Fibroblast of lung (primary cell): Measurements from ENCODE around the gene BPIFB3. TPM values are rescaled to one million over a fixed set of nuclear protein-coding genes. Genes with fewer than 3 reads are reported as not detected.

ENCODE experiments used
- DNase-seq, 2 donors: peaks; one replicate each; pipeline versions ENCODE4 v3.0.0 to v3.0.0-alpha.2; 2010; ENCODE audit warnings: low read depth in 2 of 2
- H2AFZ ChIP-seq: 2 replicates; pipeline ENCODE4 v1.5.1; 2012; ENCODE audit warnings: low read length, control low read depth, inconsistent platforms
- H3K27ac ChIP-seq: 2 replicates; pipeline ENCODE4 v1.5.1; 2011; ENCODE audit warnings: low read length, control low read depth; ENCODE audit not compliant: insufficient read depth
- H3K27me3 ChIP-seq: 2 replicates; pipeline ENCODE4 v1.5.1; 2011; ENCODE audit warnings: mild to moderate bottlenecking, low read length; ENCODE audit not compliant: control insufficient read depth, insufficient read depth
- H3K36me3 ChIP-seq: 2 replicates; pipeline ENCODE4 v1.5.1; 2011; ENCODE audit warnings: low read length; ENCODE audit not compliant: control insufficient read depth, insufficient read depth
- H3K4me1 ChIP-seq: 2 replicates; pipeline ENCODE4 v1.5.1; 2011; ENCODE audit warnings: low read length; ENCODE audit not compliant: control insufficient read depth, insufficient read depth; ENCODE audit errors: extremely low read depth
- H3K4me2 ChIP-seq: 2 replicates; pipeline ENCODE4 v1.5.1; 2011; ENCODE audit warnings: low read length, control low read depth; ENCODE audit not compliant: insufficient read depth; ENCODE audit errors: extremely low read depth
- H3K4me3 ChIP-seq, 4 experiments: fragments of 200-600 bp in 1 of 4; sonication (generic) in 1 of 4; replicated peaks in 1 of 4; 2 replicates each; pipeline ENCODE4 v1.5.1; 2011 to 2016; ENCODE audit warnings: low read length in 4 of 4, low read depth in 3 of 4, mild to moderate bottlenecking in 3 of 4, control low read depth in 2 of 4, inconsistent platforms in 1 of 4, mixed read lengths in 1 of 4; ENCODE audit not compliant: insufficient read depth in 1 of 4; ENCODE audit errors: control extremely low read depth in 1 of 4
- H3K79me2 ChIP-seq: 2 replicates; pipeline ENCODE4 v1.5.1; 2012; ENCODE audit warnings: mild to moderate bottlenecking, low read length, inconsistent platforms; ENCODE audit not compliant: control insufficient read depth, insufficient read depth
- H3K9ac ChIP-seq: 2 replicates; pipeline ENCODE4 v1.5.1; 2011; ENCODE audit warnings: mild to moderate bottlenecking, low read length, control low read depth; ENCODE audit not compliant: insufficient read depth
- H3K9me3 ChIP-seq: 2 replicates; pipeline ENCODE4 v1.5.1; 2012; ENCODE audit warnings: low read depth, low read length; ENCODE audit not compliant: control insufficient read depth, insufficient read depth
- H4K20me1 ChIP-seq: 2 replicates; pipeline ENCODE4 v1.5.1; 2011; ENCODE audit warnings: low read length; ENCODE audit not compliant: control insufficient read depth, insufficient read depth; ENCODE audit errors: extremely low read depth
- EZH2 ChIP-seq: IDR thresholded peaks from 2 replicates; pipeline ENCODE4 v1.5.1; 2012; ENCODE audit warnings: low read length, control low read depth, mild to moderate bottlenecking; ENCODE audit errors: missing control alignments
- polyA plus RNA-seq, 2 donors: library from polyadenylated mRNA; depleted of rRNA in 1 of 2; stranded (reverse) in 1 of 2; unstranded in 1 of 2; fragments of >200 nt; gene quantifications; 2 replicates each; pipeline ENCODE4 v1.2.1, GENCODE V29; 2011 to 2012; ENCODE audit warnings: missing spikeins in 1 of 2
- total RNA-seq: library from RNA; depleted of rRNA; stranded (reverse); fragments of >200 nt; gene quantifications from 2 replicates; pipeline ENCODE4 v1.2.1, GENCODE V29; 2014
- TF ChIP-seq, protein P1 (sequence below), 2 donors: IDR thresholded peaks in 1 of 2; conservative IDR thresholded peaks in 1 of 2; 1 replicate in 1 of 2; 2 replicates in 1 of 2; pipeline ENCODE4 v1.5.1; 2011 to 2012; ENCODE audit warnings: low read length in 2 of 2, control low read depth in 1 of 2, inconsistent platforms in 1 of 2, low read depth in 1 of 2, mild to moderate bottlenecking in 1 of 2

Gene BPIFB3
- total and polyA plus RNA-seq, 2 donors (not counting 1 experiment from before 2014, with no cell fraction given): not detected

DNA sequence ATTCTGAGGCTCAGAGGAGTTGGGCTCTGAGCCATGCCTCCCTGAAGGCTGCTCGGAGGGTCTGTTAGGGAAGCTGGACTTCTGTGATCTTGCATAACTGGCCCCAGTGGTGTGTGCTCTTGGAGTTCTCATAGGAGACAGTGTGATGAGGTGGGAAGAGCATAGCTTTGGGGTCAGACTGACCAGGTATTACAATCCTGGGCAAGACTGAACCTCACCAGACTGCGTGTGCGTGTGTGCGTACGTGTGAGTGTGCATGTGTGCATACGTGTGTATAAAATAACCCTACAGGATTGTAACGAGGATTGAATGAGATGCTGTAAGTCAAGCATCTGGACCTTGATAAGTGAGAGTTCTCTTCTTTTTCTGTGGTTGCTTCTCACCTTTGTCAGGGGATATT is 36.2 kb upstream of the BPIFB3 start:
- peaks cover 3% of the 10 kb centered on the region for H3K27me3 ChIP-seq
- no peak overlapping the region for H3K4me3 ChIP-seq
- TF ChIP-seq EZH2: no peak
- TF ChIP-seq, protein P1, sequence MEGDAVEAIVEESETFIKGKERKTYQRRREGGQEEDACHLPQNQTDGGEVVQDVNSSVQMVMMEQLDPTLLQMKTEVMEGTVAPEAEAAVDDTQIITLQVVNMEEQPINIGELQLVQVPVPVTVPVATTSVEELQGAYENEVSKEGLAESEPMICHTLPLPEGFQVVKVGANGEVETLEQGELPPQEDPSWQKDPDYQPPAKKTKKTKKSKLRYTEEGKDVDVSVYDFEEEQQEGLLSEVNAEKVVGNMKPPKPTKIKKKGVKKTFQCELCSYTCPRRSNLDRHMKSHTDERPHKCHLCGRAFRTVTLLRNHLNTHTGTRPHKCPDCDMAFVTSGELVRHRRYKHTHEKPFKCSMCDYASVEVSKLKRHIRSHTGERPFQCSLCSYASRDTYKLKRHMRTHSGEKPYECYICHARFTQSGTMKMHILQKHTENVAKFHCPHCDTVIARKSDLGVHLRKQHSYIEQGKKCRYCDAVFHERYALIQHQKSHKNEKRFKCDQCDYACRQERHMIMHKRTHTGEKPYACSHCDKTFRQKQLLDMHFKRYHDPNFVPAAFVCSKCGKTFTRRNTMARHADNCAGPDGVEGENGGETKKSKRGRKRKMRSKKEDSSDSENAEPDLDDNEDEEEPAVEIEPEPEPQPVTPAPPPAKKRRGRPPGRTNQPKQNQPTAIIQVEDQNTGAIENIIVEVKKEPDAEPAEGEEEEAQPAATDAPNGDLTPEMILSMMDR (conservative IDR thresholded peaks at IDR 0.05 in 1 of 2, IDR thresholded peaks at IDR 0.05 in 1 of 2; ENCODE audit: low read depth in 1 of 2, low read length in 2 of 2): no peak

DNA sequence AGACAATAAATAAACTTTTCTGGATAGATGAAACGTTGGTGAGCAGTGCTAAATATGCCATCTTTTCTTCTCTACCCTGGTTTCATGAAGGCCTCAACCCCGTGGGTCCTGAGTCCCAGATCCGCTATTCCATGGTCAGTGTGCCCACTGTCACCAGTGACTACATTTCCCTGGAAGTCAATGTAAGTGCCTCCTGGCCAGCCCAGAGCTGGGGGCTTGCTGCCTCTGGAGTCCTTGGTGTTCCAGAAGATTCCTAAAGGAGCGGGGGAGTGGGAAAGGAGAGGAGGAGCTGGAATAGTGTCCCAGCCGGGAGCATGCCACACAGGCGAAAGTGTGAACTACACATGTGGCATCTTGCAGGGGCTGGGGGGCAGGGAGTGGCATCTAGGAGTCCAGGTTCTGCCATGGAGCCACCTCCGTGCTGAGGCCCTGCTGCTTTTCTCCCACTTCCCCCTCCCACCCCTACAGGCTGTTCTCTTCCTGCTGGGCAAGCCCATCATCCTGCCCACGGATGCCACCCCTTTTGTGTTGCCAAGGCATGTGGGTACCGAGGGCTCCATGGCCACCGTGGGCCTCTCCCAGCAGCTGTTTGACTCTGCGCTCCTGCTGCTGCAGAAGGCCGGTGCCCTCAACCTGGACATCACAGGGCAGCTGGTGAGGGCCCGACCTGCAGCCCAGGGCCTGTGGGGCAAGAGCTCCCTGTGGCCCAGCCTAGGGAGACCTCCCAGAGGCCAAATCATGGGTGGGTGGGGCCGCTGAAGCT is 35.4 kb upstream of the BPIFB3 start:
- H2AFZ ChIP-seq: no peak overlapping the region

More for the DNA sequence above, 36.2 kb upstream of the BPIFB3 start:
- H2AFZ ChIP-seq: no peak overlapping the region
- H3K79me2 ChIP-seq: no peaks in the 10 kb centered on the region
- H3K9ac ChIP-seq: no peak overlapping the region
- H3K4me2 ChIP-seq: no peak overlapping the region
- H3K36me3 ChIP-seq: no peaks in the 10 kb centered on the region
- H3K9me3 ChIP-seq: no peaks in the 10 kb centered on the region
- no peaks in the 10 kb centered on the region for H4K20me1 ChIP-seq
- no peak overlapping the region for H3K27ac ChIP-seq
- H3K4me1 ChIP-seq: no peaks in the 10 kb centered on the region
- DNase-seq: no peak

DNA sequence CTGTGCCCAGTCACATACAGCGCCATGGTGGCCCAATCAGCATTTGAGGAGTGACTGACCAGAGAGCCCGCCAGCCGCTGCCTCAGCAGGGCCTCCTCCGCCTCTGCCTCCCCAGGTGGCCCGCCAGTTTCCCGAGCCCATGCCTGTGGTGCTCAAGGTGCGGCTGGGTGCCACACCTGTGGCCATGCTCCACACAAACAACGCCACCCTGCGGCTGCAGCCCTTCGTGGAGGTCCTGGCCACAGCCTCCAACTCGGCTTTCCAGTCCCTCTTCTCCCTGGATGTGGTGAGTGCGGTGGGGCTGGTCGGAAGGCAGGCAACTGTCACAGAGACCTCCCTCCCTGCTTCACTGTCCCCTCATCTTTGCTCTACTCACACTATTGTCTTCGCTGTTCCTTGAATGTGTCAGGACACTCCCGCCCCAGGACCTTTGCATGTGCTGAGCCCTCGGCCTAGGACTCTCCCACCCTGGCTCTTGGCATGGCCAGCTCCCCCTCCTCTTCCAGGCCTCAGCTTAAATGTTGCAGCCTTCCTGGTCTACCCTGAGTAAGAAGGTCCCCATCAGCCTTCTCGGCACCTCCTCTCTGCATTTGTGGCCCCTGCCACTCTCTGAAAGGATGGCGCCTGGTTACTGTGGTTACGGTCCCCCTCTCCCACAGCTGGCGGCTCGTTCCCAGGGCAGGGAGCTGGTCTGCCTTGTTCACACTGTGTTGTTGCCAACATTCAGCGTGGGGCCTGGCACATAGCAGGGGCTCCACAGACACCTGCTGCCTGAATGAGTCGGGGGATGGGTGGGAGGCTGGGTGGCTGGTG is 34.0 kb upstream of the BPIFB3 start:
- Histone ChIP-seq H3K27me3 (peaks cover 3% of the 10 kb centered on the region), H4K20me1 (no peaks in the 10 kb centered on the region), H3K4me1 (no peaks in the 10 kb centered on the region), H3K36me3 (no peaks in the 10 kb centered on the region), H3K79me2 (no peaks in the 10 kb centered on the region), H3K4me3 (no peak overlapping the region), H3K9ac (no peak overlapping the region), H3K27ac (no peak overlapping the region), H3K4me2 (no peak overlapping the region), H2AFZ (no peak overlapping the region), H3K9me3 (no peaks in the 10 kb centered on the region)
- no peak for TF ChIP-seq EZH2
- TF ChIP-seq, protein P1 (conservative IDR thresholded peaks at IDR 0.05 in 1 of 2, IDR thresholded peaks at IDR 0.05 in 1 of 2; ENCODE audit: low read depth in 1 of 2, low read length in 2 of 2): no peak
- DNase-seq: no peak

More for the DNA sequence above, 35.4 kb upstream of the BPIFB3 start:
- Histone ChIP-seq H3K4me1 (no peaks in the 10 kb centered on the region), H3K36me3 (no peaks in the 10 kb centered on the region), H3K4me3 (no peak overlapping the region), H3K27ac (no peak overlapping the region), H4K20me1 (no peaks in the 10 kb centered on the region), H3K4me2 (no peak overlapping the region), H3K9me3 (no peaks in the 10 kb centered on the region), H3K79me2 (no peaks in the 10 kb centered on the region), H3K27me3 (peaks cover 3% of the 10 kb centered on the region), H3K9ac (no peak overlapping the region)
- no peak for TF ChIP-seq EZH2
- TF ChIP-seq, protein P1 (conservative IDR thresholded peaks at IDR 0.05 in 1 of 2, IDR thresholded peaks at IDR 0.05 in 1 of 2; ENCODE audit: low read depth in 1 of 2, low read length in 2 of 2): no peak
- no peak for DNase-seq
